GM23248 (cell line): Measurements from ENCODE around the gene SGCE.

Source experiments
- EZH2 ChIP-seq: fragments of 200-600 bp; sonication (generic); IDR thresholded peaks from 2 replicates; pipeline ENCODE4 v1.6.1; 2018; ENCODE audit warnings: antibody characterized with exemption, mild to moderate bottlenecking; ENCODE audit not compliant: insufficient read depth, poor library complexity, severe bottlenecking
- EZH2phosphoT487 ChIP-seq: fragments of 200-600 bp; sonication (generic); IDR thresholded peaks from 2 replicates; pipeline ENCODE4 v1.6.1; 2018; ENCODE audit warnings: antibody characterized with exemption, moderate library complexity, mild to moderate bottlenecking, low read depth; ENCODE audit not compliant: insufficient read depth

GRCh38 chr7:94633687-94634086 is 22.2 kb downstream of the SGCE start:
- TF ChIP-seq EZH2 = no peak
- TF ChIP-seq EZH2phosphoT487 = no peak
